GM12878 (cell line): ENCODE results near the gene RRP1B.

Source experiments
- CEBPB ChIP-seq, 2 experiments: fragments of 150-350 bp in 1 of 2; IDR thresholded peaks; 2 replicates each; pipeline ENCODE4 v1.6.1; 2012 to 2014; ENCODE audit warnings: low read depth in 2 of 2, low read length in 2 of 2, borderline replicate concordance in 1 of 2, inconsistent platforms in 1 of 2
- CHD2 ChIP-seq: IDR thresholded peaks from 2 replicates; pipeline ENCODE4 v1.6.1; 2011; ENCODE audit warnings: low read depth, low read length, improper control_type of control experiment, borderline replicate concordance
- CTCF ChIP-seq, 3 experiments: IDR thresholded peaks in 2 of 3; conservative IDR thresholded peaks in 1 of 3; 2 replicates each; pipeline ENCODE4 v1.5.1; 2011; ENCODE audit warnings: low read depth in 3 of 3, low read length in 3 of 3, mild to moderate bottlenecking in 3 of 3, control low read depth in 2 of 3, moderate library complexity in 2 of 3, inconsistent platforms in 1 of 3, mixed read lengths in 1 of 3; ENCODE audit not compliant: control insufficient read depth in 2 of 3, insufficient read depth in 1 of 3; ENCODE audit errors: extremely low read depth in 1 of 3
- HDGF ChIP-seq: fragments of 450-650 bp; IDR thresholded peaks from 2 replicates; pipeline ENCODE4 v1.6.1; 2016; ENCODE audit warnings: antibody characterized with exemption
- JUND ChIP-seq: IDR thresholded peaks from 2 replicates; pipeline ENCODE4 v1.6.1; 2012; ENCODE audit warnings: low read depth, mild to moderate bottlenecking, low read length, improper control_type of control experiment, moderate library complexity
- KDM1A ChIP-seq: fragments of 200-600 bp; sonication (generic); IDR thresholded peaks from 2 replicates; pipeline ENCODE4 v1.6.1; 2016; ENCODE audit warnings: borderline replicate concordance
- MAX ChIP-seq: IDR thresholded peaks from 2 replicates; pipeline ENCODE4 v1.6.1; 2012; ENCODE audit warnings: low read depth, low read length, improper control_type of control experiment
- MLLT1 ChIP-seq: fragments of 450-650 bp; IDR thresholded peaks from 2 replicates; pipeline ENCODE4 v1.6.1; 2016; ENCODE audit warnings: mild to moderate bottlenecking
- NRF1 ChIP-seq: conservative IDR thresholded peaks from 2 replicates; pipeline ENCODE4 v1.6.1; 2011; ENCODE audit warnings: mild to moderate bottlenecking, low read depth, low read length, improper control_type of control experiment
- RAD21 ChIP-seq: IDR thresholded peaks from 2 replicates; pipeline ENCODE4 v1.6.1; 2011; ENCODE audit warnings: mild to moderate bottlenecking, low read depth, low read length, moderate library complexity; ENCODE audit not compliant: insufficient read depth
- SIN3A ChIP-seq: IDR thresholded peaks from 2 replicates; pipeline ENCODE4 v1.6.1; 2012; ENCODE audit warnings: low read depth, low read length, improper control_type of control experiment
- SP1 ChIP-seq: IDR thresholded peaks from one replicate; pipeline ENCODE4 v1.6.1; 2011; ENCODE audit warnings: low read depth, low read length

- no peak for TF ChIP-seq CTCF (IDR thresholded peaks at IDR 0.05 in 2 of 3, conservative IDR thresholded peaks at IDR 0.05 in 1 of 3; ENCODE audit: control insufficient read depth in 2 of 3, extremely low read depth in 1 of 3, insufficient read depth in 1 of 3, low read depth in 3 of 3, low read length in 3 of 3)
- no peak for TF ChIP-seq CEBPB (IDR thresholded peaks at IDR 0.05; ENCODE audit: borderline replicate concordance in 1 of 2, low read depth in 2 of 2, low read length in 2 of 2)
- peak; percentile 99 for TF ChIP-seq MAX
- TF ChIP-seq SP1 = peak; percentile 23
- no peak for TF ChIP-seq HDGF
- no peak for TF ChIP-seq RAD21
- TF ChIP-seq SIN3A = peak; percentile 86; the same call in 1 of the 2 replicates
- TF ChIP-seq NRF1 = no peak
- 0 out of 2 replicates have a peak, but pooled peaks have one; percentile 29 for TF ChIP-seq CHD2
- 0 out of 2 replicates have a peak, but pooled peaks have one; percentile 9 for TF ChIP-seq JUND
- no peak for TF ChIP-seq KDM1A
- TF ChIP-seq MLLT1 = peak; percentile 97
Observed at GRCh38 chr21:43659136-43660000, at the start of gene RRP1B, which contains the start of gene HSF2BP.
